ENCODE measurements around the gene STK31.

- TF ChIP-seq TAF1 (conservative IDR thresholded peaks at IDR 0.05) (no peak), RXRA (IDR thresholded peaks at IDR 0.05) (no peak), REST (IDR thresholded peaks at IDR 0.05) (no peak), EGR1 (IDR thresholded peaks at IDR 0.05; ENCODE audit: low read depth in 2 of 2) (no peak)
- TF ChIP-seq, protein P1, sequence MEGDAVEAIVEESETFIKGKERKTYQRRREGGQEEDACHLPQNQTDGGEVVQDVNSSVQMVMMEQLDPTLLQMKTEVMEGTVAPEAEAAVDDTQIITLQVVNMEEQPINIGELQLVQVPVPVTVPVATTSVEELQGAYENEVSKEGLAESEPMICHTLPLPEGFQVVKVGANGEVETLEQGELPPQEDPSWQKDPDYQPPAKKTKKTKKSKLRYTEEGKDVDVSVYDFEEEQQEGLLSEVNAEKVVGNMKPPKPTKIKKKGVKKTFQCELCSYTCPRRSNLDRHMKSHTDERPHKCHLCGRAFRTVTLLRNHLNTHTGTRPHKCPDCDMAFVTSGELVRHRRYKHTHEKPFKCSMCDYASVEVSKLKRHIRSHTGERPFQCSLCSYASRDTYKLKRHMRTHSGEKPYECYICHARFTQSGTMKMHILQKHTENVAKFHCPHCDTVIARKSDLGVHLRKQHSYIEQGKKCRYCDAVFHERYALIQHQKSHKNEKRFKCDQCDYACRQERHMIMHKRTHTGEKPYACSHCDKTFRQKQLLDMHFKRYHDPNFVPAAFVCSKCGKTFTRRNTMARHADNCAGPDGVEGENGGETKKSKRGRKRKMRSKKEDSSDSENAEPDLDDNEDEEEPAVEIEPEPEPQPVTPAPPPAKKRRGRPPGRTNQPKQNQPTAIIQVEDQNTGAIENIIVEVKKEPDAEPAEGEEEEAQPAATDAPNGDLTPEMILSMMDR (IDR thresholded peaks at IDR 0.05; ENCODE audit: low read depth, low read length, missing input control): no peak
These were observed 4.6 kb downstream of the STK31 start for GRCh38 chr7:23714579-23714978.
